NCI-H2029 (cell line): ENCODE results near the gene TIMM8A.

Experiments
- DNase-seq: peaks from one replicate; lab custom pipeline; 2025; lab: John Stamatoyannopoulos, UW

TIMM8A gene, protein sequence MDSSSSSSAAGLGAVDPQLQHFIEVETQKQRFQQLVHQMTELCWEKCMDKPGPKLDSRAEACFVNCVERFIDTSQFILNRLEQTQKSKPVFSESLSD

DNA sequence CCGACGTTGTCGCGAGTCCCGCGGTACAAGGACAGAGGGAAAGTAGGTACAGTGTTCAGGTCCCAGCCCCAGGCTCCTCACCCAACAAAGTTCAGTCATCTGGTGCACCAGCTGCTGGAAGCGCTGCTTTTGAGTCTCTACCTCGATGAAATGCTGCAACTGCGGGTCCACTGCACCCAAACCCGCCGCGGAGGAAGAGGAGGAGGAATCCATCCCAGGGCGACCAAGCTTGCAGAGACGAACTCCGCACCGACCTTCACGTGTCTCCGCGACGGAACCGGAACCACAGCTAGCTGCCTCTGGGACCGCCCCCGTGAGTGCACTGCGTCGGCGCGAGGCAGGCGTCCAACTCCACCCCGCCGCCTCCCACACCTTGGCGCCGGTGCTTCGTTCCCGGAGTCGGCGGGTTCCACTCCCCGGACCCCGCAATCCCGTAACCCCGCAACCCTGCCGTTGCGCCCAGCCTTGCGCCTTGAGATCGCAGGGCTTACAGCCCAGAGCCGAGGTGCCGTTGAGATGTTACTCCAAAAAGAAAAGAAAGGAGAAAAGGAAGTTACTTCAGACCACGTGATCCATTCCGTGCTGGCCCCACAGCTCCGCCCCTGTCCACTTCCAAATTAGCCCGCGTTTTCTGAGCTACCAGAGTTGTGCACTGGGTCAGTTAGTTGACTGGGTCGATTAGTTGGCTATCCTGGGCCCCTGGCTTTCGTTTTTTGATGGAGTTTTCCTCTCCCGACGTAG lies at the start of gene TIMM8A:
TIMM8A (minus strand) TSS at position 291 of the 741 bp plus-strand sequence; CDS start at position 213, 78 bp downstream.
- DNase-seq, result peak; percentile 61

DNA sequence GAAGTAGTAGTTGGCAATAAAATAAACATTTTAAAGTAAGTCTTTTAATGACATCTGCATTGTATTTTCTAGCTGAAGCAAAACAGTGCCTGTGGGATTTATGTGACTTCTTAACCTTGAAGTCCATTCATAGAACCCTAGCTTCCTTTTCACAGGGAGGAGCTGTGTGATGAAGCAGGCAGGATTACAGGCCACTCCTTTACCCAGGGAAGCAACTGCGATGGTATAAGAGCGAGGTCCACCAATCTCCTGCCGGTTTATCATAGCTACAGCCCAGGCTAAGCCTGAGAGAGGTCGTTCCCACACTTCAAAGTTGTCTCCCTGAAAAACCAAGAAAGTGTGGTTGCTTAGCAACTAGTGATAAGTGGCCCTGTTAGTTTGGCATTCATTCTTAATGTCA lies 49.2 kb upstream of the TIMM8A start:
- no peak for DNase-seq

DNA sequence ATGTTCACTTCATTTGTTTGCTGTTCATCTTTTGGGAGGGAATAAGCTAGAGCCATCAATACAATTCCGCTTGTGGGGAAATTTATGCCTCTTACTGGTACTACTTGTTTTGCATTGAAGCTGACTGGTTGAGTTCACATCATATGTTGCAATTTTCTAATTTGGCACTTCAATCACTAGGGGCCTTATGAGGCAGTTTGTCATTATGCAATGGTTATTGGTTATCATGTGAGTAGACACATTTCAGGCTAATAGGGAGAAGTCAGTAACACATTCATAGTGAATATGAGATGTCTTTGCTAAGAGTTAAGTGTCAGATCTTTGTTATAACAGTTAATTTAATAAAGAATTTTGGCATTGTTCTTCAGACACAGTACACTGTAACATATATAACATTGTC lies 47.2 kb upstream of the TIMM8A start:
- DNase-seq, result no peak

DNA sequence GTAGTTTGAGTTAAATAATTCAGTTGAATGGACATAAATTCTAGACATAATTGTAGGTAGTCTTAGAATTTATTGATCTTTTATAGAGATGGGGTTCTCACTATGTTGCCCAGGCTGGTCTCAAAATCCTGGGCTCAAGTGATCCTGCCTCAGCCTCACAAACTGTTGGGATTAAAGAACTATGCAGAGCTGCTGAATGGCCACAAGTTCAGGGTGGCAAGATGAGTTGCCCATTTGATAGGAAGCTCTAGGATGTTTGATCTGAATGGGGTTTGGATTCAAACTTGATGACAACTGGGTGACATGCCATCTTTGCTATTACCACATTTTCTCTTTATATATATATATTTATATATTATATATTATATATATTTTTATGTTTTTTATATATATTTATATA lies 45.8 kb upstream of the TIMM8A start:
- no peak for DNase-seq

DNA sequence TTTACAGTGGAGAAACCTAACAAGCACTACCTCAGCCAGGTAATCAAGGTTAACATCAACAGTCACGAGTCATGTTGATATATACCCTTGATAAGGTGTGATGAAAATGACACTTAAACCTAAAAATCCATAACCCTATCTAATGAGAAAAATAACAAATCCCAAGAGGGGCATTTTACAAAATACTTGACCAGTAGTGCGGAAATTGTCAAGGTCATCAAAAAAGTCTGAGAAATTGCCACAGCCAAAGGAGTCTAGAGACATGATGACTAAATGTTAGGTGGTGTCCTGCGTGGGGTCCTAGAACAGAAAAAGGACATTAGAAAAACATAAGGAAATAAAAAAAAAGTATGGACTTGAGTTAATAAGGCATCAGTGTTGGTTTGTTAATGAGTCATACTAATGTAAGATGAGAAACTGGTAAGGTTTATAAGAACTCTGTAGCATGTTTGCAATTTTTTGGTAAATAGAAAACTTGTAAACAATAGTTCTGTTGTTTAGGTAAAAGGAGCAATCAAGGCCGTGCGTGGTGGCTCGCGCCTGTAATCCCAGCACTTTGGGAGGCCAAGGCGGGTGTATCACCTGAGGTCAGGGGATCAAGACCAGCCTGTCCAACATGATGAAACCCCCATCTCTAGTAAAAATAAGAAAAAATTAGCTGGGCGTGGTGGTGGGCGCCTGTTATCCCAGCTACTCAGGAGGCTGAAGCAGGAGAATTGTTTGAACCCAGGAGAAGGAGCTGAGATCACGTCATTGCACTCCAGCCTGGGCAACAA lies 45.2 kb upstream of the TIMM8A start:
- no peak for DNase-seq

DNA sequence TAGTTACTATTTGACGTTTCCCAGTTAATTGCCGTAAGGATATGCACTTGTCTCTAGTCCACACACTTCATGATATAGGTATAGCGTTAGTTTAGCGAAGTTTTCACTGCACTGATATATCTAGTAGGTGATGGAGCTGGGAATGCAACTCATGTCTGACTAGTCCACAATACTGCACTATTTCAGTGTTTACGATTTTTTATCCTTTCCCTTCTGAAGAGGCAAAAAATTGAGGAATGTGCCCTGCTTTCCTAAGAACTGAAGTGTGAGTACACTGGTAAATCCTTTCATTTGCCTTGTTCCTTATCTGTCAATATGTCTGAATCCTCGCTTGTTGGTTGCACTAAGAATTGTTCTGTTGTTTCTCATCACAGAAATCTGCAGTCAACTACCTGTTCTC lies 43.3 kb upstream of the TIMM8A start:
- no peak for DNase-seq

DNA sequence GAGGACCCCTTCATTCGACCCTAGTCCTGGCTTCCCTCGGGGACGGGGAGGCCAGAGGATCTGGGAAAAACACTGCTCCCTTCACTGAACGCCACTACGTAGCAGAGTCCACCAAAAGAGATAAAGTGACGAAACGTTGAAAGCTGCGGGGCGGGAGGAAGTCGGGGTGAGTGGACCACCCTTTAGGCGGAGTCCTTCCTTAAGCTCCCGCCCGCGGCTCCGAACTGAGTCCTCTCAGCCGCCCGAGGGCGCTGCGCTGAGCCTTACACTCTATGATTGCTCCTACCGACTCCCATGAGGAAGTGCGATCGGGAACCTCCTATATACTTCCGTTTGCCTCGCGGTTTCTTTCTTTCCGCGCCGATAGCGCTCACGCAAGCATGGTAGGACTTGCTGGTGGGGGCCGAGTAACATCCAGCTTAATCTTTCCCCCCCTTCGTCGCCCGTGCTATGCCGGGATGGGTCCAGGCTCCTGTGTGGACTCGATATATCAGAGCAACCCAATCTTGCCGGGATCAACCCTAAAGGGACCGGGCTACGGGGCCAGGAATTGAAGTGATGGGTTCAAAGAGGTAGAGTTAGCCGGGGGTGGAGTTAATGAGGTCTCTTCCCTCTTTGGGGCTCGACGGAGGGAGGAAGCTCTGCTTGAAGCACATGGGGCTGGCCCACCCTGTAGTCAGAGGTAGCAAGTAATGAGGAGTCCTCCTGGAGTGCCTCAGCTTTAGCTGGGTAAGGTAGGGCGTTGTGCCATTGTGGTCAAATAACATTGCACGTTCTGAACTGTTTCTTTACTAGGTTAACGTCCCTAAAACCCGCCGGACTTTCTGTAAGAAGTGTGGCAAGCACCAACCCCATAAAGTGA lies 42.4 kb upstream of the TIMM8A start, which contains the start of gene RPL36A:
RPL36A (plus strand) TSS at position 348 of the 862 bp plus-strand sequence; CDS start at position 381, 33 bp downstream.
- peak; percentile 81 for DNase-seq

DNA sequence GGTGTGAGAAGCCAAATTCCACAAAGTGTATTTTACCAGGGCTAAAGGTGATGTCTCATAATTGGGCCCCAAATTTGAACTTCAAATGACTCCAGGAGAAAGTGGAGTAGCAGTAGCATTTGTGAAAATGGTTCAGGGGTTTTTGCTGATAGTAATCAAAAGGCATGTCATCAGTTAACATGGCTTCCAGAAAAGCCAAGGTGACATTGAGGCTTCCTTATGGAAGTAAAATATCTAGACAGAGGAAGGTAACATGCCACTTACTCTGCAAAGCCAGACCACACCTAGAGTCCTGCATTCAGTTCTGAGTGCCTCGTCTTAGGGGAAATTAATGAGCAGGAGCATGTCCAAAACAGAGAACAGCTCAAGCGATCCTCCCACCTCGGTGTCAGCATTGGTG lies 40.1 kb upstream of the TIMM8A start:
- DNase-seq, result no peak

DNA sequence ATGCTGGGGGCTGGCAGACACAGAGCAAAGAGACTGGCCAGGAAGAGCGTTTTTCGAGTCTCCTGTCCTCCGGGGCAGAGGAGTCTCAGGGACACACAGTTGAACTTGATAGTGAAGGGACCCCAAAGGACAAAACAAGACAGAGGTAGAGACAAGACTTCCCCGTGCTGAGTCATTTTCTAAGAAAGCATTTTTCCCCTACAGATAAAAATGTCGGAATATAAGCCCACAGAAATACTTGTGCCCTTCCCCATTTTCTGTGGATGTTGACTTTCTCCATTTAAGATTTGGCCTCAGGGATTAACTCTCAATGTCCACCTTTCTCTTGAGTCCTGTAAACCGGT lies 38.0 kb upstream of the TIMM8A start:
- no peak for DNase-seq

DNA sequence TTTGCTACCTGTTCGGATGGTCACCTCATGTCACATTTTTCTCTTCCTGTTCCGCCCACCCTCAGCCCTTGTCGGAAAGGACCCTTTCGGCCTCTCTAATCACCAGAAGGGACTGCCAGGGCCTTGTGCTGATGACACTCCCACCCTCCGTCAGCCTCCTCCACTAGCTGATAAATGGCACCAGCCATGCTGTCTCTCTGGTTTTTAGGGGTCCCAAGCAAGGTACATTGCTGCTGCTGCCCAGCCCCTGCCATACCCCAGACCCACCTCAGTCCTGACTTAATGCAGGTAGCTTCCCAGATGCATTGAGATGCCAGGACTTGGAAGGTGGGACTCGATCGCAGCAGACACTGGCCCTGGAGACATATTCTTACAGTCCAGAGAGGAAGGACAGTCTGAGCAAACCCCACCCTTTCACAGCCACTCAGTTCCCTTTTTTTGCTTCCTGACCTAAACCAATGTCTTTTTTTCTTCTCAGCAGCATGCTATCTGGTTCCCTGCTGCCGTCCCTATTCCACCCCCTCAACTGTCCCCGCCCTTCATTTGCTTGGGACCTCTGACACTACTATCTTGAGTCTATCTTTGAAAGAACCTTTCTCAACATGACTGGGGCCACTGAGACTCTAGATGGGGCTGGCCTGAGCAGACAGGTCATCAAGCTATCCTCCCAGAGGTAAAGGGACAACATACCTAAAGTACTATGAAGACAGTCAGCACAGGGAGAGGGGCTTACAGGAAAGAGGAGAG lies 37.4 kb upstream of the TIMM8A start, which contains the start of gene BTK:
BTK (minus strand) TSS at position 397 of the 747 bp plus-strand sequence. CDS start 10,907 bp downstream, outside the sequence.
- no peak for DNase-seq

DNA sequence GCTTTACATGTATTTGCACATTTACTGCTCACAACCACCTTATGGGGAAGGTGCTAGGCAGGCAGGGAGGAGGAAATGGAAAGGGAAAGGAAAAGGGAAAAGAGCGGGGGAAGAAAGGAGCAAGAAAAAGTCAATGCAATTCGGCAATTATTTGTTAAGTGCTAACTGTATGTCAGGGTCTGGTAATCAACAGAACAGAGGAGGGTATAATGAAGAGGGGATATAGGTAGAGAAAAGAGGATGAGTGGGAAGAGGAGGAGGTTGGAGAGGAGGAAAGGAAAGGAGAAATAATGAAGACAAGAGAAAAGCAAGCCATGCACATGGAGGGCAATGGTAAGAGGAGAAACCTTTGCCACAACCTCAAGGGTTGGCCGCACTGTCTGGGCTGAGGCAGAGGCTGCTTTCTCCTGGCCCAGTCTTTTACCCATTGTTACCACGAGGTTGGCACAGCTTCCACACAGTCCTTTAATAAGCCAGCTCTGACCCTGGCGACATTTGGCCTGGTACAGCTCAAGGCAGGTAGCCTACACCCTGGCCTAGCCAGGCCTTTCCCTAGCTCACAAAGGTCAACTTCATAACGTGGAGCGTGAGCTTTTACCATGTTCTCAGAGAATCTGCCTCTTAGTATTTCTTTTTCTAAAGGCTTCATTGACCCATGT lies 36.6 kb upstream of the TIMM8A start:
- DNase-seq, result no peak

DNA sequence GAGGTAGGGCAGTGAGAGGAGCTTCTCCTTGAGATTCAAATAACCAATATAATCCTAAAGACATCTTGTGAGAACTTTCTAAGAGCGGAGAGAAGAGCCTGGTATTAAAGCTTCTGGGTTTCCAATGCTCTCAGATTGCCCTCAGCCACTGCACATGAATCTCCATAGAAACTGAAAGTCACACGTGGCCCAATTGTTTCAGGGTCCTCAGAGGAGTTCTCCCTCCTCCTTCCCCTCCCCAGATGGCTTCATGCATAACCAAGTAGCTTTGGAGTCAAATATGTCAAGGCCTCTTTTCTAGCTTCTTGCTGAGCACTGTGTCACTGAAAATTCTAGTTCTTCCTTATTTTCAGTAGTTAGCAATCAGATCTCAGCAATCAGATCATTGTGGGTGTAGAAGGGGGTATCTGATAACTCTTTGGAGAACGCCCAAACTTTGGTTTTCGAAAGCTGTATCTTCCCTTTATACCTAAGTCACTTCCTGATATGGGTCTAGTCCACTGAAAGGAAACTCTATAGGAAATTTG lies 35.2 kb upstream of the TIMM8A start:
- DNase-seq, result no peak

DNA sequence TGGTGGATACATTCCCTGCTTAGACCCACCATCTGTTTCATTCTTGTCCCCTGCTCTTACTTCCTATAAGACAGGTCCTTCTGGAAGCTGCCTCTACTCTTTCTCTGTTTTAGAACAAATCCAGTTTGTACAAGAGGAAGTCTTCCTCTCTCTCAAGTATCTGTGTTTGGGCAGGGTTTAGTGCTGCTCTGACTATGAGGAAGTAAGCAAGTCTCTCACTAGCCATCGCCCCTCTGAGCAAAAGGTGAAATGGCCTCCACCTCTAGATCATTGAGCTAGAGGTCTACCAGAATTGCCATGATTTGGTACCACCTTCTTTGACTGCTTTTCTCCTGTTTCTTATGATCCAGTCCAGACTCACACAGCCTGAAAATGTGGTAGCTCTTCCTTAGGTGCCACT lies 29.0 kb upstream of the TIMM8A start:
- DNase-seq, result no peak

DNA sequence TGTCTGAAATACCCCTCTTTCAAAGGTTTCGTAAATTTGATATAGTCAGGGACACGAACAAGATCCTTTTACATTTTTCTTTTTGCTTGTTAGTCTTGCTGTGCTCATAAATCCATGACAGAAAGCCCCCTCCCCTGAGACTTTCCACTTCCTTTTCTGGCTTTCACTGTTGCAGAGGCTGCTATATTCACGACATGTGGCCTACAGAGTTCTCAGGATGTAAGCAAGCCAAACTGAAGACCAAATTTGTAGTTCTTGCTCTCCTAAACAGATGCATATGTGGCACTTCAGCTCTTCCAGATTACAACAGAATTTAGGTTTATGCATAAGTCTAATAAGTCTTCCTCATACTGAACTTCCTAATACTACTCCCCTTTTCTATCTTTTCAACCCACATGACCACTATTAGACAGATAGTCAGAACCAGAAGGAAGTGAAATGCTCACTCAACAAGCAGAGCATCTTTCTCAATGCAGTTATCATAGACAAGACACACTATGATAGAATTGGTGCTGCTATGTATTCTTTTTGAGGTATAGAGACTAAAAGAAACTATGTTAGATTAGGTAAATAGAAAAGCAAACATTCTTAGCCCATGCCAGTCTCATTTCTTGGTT lies 22.5 kb upstream of the TIMM8A start:
- no peak for DNase-seq

DNA sequence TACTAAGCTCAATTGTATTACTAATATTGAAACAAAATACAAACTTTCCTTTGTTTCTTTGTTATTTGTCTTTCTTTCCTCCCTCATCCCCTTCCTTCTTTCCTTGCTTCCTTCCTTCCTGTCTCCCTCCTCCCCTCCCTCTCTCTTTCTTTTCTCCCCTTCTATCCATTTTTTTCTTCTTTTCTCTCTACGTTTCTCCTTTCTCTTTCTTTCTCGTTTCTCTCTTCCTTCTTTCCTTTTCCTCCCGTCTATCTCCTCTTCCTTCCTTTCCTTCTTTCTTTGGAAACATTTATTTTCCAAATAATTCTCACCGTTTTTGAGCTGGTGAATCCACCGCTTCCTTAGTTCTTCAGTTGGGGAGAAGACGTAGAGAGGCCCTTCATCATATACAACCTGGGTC lies 21.1 kb upstream of the TIMM8A start:
- DNase-seq, result no peak

DNA sequence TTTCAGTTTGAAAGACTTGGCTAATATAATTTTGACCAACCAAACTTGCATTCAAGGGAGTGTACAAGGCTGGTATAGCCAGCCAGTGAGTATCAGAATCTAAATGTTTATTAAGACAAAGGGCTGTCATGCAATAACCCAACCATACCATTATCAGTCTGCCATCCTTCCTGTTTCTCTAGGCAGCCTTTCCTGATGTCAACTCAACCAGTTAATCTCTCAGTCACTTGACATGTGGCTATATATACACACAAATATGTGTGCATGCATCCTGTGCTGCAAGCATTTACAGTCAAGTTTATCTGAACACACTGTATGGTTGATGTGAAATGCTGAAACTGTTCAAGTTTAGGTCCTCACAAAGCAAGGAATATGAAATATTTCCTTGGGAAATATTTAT lies 20.3 kb upstream of the TIMM8A start:
- DNase-seq, result no peak

DNA sequence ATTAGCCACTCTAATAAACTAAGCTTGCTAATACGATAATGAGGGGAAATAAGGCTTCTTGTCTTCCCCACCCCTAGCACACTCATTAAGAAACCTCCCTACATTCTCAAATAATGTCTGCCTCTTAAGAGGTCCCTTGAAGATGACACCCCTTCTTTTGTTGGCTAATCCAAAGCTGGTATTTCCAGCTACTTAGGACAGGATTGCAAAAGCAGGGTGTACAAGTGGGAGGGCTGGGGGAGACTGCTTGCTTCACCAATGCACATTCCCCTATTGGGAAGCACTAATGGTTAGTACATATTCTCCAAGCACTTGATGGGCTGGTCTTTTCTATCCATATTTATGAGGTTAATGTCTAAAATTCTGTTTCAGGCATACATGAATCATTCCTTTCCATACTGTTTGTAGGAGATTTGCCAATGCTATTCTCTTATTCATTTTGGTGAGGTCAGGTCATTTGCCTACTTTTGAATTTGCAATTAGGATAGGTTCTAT lies 16.8 kb upstream of the TIMM8A start:
- no peak for DNase-seq

DNA sequence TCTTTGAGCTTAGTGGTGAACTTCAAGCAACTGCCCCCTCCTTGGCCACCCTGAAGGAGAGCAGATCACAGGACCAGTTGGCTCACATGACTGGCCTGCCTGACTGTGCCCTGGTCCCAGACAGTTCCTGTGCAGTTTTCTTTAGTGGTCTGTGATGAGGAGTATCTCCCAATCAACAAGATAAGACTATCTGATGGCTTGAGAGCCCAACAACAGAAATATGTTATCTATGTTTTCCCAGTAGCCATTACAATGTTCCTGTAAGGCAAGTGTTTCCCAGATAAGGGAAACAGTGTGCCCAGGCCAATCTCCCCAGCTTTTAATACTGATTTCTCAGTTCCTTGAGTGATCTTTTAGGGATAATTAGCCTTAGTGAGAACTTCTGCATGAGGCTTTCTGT lies 14.2 kb upstream of the TIMM8A start:
- no peak for DNase-seq

DNA sequence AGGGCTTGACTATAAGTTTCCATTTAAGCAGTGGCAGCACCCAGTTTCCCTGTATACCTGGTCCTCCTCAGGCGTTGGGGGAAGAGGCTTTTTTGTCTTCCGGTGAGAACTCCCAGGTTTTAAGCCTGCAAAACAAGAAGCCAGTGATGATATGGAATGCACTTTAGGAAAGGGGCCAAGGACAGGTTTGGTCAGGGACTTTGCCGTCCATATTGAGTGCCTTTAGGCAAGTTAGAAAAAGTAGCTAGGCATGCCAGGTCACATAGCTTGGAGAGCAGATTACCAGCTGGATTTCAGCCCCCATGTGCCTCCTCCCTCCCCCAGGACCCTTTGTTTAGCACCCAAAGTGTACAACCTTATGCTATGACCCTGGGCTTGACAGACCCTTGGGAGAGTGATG lies 13.6 kb upstream of the TIMM8A start:
- DNase-seq, result no peak

DNA sequence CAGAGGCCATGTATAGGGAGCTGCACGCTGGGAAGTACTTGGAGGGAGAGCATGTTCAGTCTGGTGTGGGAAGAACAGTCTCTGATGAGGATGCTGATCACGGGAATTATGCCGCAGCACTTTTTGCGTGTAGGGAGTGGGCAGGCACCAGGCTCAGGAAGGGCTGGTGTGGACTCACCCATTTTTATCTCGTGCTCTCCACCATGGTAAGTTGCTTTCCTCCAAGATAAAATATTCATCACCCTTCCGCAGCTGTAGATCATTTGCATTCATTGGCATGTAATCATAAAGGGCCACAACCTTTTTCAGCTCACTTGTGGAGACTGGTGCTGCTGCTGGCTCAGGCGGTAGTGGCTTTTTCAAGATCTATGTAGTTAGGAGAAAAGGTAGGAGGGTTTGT lies 11.8 kb upstream of the TIMM8A start:
- no peak for DNase-seq
